HG03066 (cell line): ENCODE measurements around the gene SUSD2.
A peak's percentile ranks its signal among the peaks of the same experiment; 100 is the strongest.

ENCODE experiments used
- ATAC-seq: cut with Tn5 transposase; IDR thresholded peaks from one replicate; pipeline ENCODE4 v1.9.1; 2021; ENCODE audit warnings: low read depth; ENCODE audit not compliant: unreplicated experiment

The SUSD2 gene

DNA sequence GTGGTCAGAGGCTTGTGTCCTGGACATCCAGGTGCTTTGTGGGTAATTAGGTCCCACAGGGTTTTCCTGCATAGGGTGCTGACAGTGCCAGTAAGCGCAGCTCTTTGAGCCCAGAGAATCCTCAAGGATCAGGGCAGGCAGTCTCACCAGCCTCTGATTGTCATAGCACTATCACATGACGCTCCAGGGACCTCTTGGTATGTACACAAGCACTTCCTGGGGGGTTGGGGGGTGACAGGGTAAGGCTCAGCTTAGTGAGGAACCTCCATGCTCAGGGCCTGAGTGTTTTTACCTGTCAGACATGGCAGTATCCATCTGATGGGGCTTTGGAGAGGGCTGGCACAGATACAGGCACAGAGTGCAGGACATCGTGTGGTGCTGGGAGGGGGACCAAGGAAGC is 27.9 kb upstream of the SUSD2 start:
- no peak for ATAC-seq

DNA sequence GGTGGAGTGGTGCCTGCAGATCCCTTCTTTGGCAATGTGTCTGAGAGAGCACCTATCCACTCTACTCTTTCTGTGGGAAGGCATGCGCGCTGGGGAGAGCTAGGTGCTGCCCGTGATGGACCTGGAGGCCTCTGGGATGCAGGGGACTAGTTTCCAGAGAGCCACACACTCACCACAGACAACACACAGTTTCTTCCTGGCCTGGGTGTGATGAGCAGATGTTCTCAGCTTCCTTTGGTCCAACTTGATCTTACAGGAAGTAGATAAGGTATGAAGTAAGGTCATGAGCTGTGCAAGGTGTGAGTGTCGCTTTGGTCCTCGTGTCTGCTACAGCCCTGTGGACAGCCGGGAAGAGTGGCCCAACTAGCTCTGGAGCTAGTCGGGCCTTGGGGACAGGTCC is 27.3 kb upstream of the SUSD2 start:
- no peak for ATAC-seq

DNA sequence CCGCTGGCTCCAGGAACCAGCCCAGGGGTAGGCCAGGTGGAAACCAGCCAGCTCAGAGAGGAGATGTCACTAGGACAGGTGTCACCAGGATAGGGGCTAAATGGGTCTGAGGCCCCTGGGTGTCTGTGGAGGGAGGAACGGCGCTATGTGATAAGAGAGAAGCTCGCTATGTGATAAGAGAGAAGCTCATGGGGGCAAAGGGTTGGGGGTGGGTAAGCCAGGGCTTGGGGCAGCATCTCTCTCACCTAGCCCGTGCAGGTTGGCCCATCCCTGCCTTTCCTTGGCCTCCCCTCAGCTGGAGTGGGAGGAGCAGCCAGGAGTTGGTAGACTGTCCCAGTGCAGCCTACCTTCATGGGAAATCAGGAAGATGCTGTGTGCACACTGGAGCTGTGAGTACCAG is 26.5 kb upstream of the SUSD2 start:
- ATAC-seq: no peak

DNA sequence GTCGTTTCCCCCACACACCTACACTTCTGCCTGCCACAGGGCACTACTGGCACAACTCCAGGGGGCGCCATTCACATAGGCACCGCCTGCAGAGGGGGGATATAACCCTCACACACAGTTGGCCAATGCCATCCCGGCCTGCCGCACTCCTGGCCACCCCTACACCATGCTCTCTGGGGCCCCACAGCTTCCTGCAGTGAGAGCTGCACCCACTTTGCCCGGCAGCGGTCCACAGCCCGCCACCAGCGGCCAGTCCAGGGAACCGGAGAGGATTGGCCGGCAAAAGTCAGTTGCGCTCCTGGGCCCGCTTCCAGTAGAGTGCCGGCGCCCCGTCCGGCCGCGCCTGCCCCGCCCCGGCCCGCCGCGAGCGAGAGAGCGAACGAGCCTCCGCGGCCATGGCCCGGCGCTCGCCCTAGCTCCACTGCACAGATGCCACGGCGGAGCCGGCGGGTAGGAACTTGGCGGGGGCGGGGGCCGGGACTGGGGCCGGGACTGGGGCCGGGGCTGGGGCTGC is 25.6 kb upstream of the SUSD2 start:
- no peak for ATAC-seq

DNA sequence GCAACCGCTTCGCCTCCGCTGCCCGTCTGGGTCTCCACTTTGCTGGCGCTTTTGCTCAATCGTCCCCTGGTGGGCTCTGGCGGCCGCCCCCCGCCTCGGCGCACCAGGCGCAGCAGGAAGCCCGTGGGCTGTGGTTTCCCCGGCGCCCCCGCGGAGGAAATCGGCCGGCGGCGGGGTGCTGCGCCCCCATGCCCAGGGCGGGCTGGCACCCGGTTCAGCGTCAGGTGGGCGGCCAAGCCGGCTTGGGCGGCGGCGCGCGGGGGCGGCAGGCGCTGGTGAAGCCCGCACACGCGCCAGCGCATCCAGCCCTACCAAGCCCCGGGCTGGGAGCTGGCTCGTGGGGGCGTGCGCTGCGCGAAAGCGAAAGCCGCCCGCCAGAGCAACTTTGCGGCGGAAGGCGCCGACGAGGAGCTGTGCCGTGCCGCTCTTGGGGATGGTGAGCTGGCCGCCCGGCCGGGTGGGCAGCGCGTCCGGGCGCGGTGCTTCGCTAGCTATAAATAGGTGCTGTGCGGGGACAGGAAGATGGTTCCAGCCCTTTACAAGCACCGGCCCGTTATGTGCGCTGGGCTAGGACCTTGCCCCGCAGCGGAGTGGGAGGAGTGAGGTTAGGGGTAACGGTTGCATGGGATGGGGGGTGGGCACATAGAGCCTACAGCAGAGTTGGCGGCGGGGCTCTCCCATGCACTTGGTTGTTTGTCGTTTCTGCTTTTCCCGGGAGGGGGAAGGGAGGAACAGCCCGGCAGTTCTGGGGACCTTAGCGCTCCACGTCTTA is 25.0 kb upstream of the SUSD2 start:
- no peak for ATAC-seq

DNA sequence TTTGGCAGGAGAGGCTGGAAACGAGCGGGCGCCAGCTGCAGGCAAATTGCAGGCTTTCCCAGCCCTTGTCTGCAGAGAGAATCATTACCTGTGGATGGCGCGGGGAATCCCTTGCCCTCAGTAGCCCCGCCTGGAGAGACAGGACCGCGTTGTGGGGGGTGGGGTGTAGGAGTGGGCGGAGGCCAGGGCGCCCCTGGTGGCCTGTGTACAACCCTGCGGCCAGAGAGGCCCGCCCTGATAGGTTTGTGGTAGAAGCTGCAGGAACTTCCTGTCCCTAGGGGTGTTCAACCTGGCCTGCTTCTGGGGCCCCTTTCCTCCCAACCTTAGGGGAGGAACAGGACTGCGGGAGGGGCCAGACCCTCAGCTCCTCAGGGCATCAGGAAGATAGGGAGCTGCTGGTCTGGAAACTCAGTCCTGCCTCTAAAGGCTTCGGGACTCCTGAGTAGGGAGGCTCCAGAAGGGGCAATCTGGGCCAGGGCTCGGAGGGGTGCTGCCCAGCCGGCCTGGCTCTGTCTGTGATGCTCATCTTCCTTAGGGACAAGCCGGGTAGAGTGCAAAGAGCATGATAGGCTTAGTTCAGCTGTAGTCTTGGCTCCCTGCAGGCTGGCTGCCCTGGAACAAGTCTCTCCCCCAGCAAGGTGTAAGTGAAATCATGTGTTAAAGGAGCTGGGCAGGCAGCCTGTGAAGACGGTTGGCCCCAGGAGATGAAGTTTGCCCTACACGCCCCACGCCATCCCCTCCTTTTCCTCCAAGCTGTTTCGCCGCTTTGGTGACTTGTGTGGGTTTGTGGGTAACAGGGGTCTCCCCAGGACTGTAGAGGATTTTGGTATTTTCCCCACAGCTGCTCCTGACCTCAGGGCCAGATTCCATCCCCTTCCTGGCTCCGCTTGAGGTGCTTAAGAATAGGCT is 24.1 kb upstream of the SUSD2 start:
- ATAC-seq: peak; percentile 81

DNA sequence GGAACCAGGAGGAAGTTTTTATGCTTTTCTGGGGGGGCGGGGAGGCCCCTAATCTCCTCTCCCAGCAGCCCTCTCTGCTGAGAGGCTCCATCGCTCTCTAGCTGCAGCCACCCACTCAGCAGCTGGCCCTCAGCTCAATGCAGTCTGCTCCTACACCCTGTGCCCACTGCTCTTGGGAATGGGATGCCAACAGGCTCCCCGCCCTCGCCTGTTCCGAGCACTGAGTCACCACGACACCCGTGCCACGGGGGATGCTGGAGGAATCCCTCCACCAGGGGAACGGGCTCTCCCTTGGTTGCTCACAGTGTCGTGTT is 23.5 kb upstream of the SUSD2 start:
- no peak for ATAC-seq

DNA sequence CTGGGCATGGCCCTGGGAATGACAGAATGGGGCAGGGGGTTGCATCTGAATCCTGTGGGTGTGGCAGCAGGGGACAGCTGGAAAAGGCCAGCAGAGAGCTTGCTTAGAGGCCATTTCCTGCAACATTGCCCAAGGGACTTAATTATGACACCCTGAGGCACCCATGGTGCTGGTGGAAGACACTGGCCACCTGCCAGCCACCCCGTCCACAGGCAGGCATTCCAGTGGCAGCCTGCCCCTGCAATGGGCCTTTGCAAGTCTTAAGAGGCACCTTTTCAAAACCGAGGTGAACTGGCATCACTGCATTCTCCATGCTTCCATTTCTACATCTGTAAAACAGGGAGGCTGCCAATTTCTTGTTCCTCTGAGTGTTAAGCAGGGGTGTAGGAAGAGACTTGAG is 21.6 kb upstream of the SUSD2 start:
- no peak for ATAC-seq

DNA sequence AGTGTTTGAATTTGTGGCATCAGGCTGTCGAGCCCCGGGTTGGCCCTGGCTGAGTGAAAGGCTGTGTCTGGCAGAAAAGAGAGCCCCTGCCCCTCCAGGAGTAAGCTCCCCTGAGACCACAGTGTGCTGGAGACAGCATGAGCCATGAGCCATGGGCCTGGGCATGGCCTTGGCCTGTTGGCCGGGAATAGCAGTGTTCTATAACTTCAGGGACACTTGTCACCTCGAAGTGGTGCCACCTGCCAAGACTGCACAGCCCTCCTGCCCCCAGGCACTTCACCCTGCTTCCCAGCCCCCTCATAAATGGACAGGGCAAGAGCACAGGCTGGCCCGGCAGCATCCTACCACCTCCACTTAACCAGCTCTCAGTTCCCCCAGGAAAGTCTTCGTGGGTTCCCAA is 20.7 kb upstream of the SUSD2 start:
- ATAC-seq: no peak

DNA sequence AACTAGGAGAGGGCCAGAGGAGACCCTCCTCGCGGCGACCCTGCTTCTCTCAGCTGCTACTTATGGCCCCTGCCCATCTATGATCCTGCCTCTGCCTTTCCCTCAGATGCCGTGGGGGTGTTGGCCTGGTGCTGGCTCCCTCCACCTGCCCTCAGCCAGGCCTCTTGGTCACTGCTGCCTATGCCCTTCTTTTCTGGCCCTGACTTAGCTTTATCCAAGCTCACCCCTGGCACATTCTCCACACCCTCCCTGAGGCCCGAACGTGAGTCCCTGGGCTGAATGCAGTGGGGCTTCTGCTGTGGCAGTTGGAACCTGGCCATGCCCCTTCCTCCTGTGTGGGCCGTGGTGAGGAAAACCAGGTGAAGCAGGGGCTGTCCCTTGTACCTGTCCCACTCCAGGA is 19.8 kb upstream of the SUSD2 start:
- no peak for ATAC-seq

DNA sequence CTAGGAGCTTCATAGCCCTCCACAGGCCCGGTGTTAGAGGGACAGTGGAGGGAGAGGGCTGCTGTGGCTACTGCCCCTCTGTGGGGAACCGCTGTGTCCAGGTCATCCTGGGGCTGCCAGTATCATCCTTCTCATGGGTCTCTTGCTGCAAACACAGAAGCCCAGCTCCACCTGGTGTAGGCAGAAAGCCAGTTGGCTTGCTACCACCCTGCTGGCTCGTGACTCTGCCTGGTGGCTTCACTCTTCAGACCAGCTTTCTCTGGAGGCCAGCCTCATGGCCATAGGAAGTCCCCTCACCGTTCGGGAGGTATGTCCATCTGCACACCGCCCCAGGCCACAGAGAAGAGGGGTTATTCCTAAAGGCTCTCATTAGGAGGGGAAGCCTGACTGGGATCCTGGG is 19.4 kb upstream of the SUSD2 start:
- ATAC-seq: no peak

DNA sequence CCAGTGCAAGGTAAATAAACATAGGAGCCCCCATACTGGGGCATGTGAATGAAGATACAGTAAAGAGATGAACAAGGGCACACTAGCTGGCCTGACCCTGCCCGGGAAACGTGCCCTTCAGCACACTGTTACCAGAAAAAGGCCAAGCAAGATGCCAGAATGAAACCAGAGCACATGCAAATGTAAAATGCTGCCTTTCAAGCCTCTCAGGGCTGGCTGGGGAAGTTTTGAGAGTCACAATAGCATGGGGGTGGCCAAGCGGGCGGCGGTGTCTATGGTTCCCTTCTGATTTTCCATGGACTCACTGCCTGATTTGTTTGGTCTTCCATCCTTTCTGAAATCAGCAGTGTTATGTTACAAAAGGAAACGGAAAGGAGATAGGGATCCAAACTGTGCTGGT is 18.9 kb upstream of the SUSD2 start:
- ATAC-seq: no peak

DNA sequence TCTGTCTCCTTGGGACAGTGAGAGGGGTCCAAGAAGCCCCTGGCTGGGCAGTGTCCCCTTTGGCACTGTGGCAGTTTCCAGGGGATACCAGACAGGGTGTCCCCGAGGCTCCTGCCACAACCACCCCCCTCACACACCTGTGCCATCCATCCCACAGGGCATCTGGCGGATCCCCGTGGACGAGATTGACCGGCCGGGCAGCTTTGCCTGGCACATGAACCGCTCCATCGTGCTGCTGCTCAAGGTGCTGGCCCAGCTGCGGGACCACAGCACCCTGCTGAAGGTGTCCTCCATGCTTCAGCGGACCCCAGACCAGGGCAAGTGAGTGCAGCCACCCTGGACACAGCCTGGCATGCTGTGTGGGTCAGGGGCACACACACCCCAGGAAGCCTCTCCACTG is 17.0 kb upstream of the SUSD2 start:
- ATAC-seq: no peak

DNA sequence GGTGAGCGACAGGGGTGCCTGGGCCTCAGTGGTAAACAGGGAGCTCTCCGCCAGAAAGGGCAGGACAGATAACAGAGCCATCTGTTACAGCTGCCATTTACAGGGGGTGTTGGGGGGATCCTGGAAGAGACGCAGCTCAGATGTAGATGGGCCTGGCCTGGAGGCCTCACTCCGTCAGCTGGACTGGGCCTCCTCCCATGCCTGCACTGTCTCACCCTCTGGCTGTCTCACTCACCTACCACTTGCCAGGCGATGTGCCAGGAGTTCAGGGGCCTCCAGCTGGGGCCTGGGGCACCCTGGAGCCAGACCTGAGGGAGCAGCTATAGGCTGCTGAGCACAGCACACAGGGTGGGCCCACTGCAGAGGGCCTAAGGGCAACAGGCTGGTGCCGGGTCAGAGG is 16.3 kb upstream of the SUSD2 start:
- no peak for ATAC-seq

DNA sequence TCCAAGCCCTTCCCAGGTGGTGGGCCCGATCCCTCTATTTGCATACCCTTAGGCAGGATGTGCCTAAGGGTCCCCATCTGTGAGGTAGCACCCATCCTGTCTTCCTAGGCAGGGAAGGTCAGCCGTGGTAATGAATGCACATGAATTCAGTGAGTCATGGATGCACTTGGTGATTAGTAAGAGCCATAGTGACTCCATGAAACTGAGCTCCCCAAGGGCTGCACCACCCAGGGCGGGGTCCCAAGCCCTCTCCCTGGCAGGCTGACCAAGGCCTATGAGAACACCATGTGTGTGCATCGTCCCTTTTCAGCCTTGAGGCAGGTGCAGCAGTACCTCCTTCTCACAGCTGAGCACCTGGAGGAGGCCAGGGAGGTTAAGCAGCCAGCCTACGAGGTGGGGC is 15.6 kb upstream of the SUSD2 start:
- ATAC-seq: no peak

DNA sequence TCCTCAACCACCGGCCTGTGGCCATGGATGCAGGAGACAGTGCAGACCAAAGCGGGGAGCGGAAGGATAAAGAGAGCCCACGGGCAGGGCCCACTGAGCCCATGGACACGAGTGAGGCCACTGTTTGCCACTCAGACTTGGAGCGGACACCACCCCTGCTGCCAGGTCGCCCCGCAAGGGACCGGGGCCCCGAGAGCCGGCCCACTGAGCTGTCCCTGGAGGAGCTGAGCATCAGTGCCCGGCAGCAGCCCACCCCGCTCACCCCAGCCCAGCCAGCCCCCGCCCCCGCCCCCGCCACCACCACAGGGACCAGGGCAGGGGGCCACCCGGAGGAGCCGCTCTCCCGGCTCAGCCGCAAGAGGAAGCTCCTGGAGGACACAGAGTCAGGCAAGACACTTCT is 14.5 kb upstream of the SUSD2 start:
- ATAC-seq: no peak

DNA sequence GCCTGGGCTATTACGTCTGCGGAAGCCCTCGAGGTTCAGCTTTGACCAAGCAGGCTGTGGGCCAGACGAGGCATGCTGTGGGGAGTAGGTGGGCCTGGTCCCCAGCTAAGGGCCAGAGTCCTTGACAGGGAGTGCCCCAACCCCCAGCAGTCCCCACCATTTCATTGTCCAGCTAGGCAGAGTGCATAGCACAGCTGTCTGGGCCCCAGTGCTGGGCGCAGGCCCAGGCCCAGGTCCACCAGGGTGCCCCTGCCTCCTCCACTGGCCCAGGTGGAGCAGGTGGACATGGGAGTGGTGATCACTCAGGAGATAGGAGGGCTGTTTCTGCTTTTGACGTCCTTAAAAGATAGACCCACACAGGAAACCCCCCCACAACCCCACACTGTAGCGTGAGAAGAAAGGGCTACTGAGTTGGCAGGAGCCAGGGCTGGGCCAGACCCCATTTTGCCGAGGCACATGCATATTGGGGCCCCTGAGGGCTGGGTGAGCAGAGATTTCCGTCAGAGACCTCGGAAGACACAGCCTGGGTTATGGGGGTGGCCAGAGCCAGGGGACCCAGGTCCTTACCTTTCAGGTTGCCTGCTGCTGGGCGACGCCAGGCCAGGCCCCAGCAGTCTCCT is 11.7 kb upstream of the SUSD2 start:
- no peak for ATAC-seq

DNA sequence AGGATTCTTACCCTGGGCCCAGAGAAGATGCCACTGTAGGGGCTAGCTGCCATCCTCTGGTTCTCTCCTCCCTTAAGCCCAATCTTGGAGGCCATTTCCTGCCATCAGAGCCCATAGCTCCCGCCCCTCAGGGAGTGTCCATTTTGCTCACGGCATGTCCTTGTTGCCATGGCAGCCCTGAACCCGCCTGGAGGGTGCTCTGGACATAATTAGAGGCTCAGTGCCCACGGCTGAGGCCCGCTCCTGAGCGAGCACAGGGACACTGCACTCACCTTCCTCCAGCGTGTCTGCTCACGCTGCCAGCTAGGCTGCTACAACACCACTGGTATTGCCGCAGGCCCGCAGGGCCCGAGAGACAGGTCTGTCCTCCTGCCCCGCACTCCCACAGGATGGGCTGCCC is 11.1 kb upstream of the SUSD2 start:
- no peak for ATAC-seq

DNA sequence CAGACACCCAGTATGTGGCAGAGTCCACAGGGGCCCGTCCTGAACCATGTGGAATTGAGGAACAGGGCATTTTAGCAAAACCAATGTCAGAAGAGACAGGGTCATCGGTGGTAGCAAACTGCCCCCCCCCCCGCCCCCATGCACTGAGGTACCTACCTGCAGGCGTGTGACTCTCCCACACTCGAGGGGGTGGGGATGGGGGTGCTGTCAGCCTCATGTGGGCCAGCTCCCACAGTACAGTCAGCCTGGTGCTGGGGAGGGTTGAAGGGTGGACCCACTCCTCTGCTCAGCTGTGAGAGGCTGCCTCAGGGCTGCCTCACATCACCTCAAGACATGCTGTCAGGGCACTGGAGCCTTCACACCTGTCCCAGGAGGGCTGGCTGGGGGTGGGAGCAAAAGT is 10.7 kb upstream of the SUSD2 start:
- ATAC-seq: no peak

DNA sequence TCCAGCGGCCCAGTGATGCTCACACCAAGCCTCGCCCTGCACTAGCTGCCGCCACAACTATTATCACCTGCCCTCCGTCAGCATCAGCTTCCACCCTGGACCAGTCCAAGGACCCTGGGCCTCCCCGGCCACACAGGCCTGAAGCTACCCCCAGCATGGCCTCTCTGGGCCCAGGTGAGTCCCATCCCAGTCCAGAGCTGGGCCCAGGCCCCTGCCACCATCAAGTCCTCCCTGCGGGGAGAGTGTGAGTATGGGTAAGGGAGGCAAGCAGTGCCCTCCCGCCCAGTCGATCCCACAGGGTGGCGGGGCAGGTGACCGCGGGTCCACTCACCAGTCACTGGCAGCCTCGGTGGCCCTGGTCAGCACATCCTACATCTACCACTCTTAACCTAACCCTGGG is 9.5 kb upstream of the SUSD2 start:
- ATAC-seq: no peak

DNA sequence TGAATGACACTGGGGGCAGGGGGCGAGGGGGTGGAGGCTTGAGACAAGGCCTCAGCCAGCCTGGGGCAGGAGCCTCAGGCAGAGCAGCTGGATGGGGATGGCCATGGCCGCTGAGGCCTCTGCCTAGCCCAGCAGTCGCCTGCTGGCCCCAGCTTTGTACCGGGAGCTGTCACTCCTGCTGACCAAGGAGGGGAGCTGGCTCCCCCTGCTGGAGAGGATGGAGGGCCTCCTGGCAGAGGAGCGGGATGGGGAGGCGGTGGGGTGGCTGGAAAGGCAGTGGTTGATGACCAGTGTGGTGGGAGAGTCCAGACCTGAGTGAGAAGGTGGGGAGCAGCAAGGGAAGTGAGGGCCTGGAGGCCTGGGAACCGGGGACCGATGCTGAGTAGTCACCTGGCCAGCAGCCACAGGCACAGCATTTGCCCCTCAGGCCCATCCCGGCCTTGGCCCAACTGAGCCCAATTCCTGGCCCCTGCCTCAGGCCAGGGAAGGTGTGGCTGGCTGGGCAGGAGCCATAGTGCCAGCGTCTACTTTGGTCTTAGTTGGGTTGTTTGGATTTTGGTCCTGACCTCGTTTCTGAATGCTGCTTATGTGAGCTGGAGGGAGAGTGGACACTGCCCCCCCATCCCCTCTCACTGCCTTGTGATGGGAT is 6.0 kb upstream of the SUSD2 start:
- ATAC-seq: no peak
